ENCODE data around the gene CGRRF1. TPM values are rescaled to one million over a fixed set of nuclear protein-coding genes. Genes with fewer than 3 reads are reported as not detected.
A peak's percentile ranks its signal among the peaks of the same experiment; 100 is the strongest.

The CGRRF1 gene, protein sequence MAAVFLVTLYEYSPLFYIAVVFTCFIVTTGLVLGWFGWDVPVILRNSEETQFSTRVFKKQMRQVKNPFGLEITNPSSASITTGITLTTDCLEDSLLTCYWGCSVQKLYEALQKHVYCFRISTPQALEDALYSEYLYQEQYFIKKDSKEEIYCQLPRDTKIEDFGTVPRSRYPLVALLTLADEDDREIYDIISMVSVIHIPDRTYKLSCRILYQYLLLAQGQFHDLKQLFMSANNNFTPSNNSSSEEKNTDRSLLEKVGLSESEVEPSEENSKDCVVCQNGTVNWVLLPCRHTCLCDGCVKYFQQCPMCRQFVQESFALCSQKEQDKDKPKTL
- 19.1 and 23.5 TPM in 2 replicates for total RNA-seq (2021)
- long read RNA-seq, transcript CGRRF1-201 (6 exons, 2,057 nt) = major isoform, 99 of 130 reads
- long read RNA-seq, partial matches to known transcripts = 8 of 130 reads
- long read RNA-seq, other reads (novel, unspliced or antisense) = 19 of 130 reads

DNA sequence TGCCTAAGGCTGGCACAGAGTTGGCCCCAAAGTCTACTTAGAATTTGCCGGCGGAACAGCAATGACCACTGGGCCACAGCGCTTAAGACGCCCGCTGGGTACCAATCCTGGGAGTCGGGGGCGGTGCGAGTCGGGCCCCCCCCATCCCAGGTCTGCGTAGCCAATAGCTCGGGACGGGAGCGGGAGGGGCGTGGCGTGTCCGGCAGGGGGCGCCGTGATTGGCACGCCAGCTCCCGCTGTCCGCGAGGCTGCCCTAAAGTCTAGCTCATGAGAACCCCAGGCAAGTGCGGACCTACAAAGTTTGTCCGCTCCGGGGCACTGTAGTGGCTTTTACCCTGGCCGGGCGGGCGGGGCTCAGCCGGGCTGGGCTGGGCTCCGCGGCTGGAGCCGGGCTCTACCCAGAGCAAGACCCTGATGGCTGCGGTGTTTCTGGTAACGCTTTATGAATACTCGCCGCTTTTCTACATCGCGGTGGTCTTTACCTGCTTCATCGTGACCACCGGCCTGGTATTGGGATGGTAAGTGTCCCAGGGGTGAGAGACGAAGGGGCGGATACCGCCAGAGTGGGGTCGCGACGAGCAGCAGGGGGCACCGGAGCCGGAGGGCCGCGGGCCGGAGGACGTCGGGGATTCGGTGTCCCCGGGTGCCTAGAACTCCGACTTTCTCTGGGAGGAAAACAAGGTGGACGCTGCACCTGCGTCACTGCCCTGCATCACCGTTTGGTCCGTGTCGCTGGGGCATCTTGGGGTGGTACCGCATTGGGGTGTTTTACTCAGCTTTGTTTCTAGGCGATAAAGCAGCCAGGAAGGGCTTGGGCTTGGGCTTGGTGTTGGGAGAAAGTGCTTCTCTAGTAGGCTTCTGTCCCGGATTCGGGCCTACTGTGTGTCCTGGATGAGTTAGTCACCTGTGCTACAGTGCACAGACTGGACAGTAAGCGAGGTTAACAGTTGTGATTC, at the start of gene CGRRF1:
TSS of gene CGRRF1 (plus strand) at position 361 of the 956 bp plus-strand sequence. CDS start at position 415, 54 bp downstream.
- Histone ChIP-seq H4K5ac (ENCODE audit: insufficient read length, low read depth, low read length) (no peak within 1 kb of the TSS), H3K9me3 (ENCODE audit: control insufficient read depth, low read depth, low read length) (no peaks in the 10 kb centered on the region), H3K23ac (ENCODE audit: insufficient read length, low read depth, low read length) (no peak within 1 kb of the TSS), H3K27ac (ENCODE audit: insufficient read length, low read depth, low read length) (no peak within 1 kb of the TSS), H4K91ac (ENCODE audit: insufficient read length, low read depth, low read length) (no peak within 1 kb of the TSS), H2BK12ac (ENCODE audit: insufficient read length, low read depth, low read length) (no peak within 1 kb of the TSS), H2BK20ac (ENCODE audit: low read depth, low read length, poor library complexity, severe bottlenecking) (no peak within 1 kb of the TSS), H2BK5ac (ENCODE audit: insufficient read length, low read length) (no peak within 1 kb of the TSS), H3K4me1 (ENCODE audit: insufficient read depth, low read length) (no peaks in the 10 kb centered on the region), H2BK15ac (ENCODE audit: low read depth, low read length) (no peak within 1 kb of the TSS), H2BK120ac (ENCODE audit: low read depth, low read length, poor library complexity, severe bottlenecking) (no peak within 1 kb of the TSS), H4K8ac (replicated peaks; ENCODE audit: insufficient read length, low read depth, low read length) (no peak within 1 kb of the TSS), H4K20me1 (ENCODE audit: control insufficient read depth, insufficient read depth, insufficient read length) (no peaks in the 10 kb centered on the region), H3K23me2 (ENCODE audit: insufficient read length, low read depth, low read length, poor library complexity, severe bottlenecking) (peaks cover 6% of the 10 kb centered on the region), H3K9ac (ENCODE audit: extremely low read depth, insufficient read length, low read length) (peak within 1 kb of the TSS; percentile 74), H3K4ac (ENCODE audit: low read depth, low read length) (no peak within 1 kb of the TSS), H3K79me2 (ENCODE audit: insufficient read depth, low read length) (peaks cover 17% of the 10 kb centered on the region; the same call in 1 of the 2 replicates), H3K79me1 (ENCODE audit: insufficient read depth, low read depth, low read length, poor library complexity, severe bottlenecking) (peaks cover 5% of the 10 kb centered on the region), H3K14ac (ENCODE audit: insufficient read depth, low read length) (peak within 1 kb of the TSS; percentile 83; the same call in 1 of the 2 replicates), H3K18ac (ENCODE audit: insufficient read length, low read depth, low read length) (peak within 1 kb of the TSS; percentile 52), H3T11ph (ENCODE audit: low read length) (no peak within 1 kb of the TSS), H3K4me2 (ENCODE audit: insufficient read depth, insufficient read length, low read length) (peak within 1 kb of the TSS; percentile 82), H2AFZ (ENCODE audit: low read length) (peak within 1 kb of the TSS; percentile 98), H2AK5ac (ENCODE audit: insufficient read length, low read length) (no peak within 1 kb of the TSS), H3K27me3 (ENCODE audit: insufficient read depth, low read length) (no peaks in the 10 kb centered on the region), H3K56ac (ENCODE audit: insufficient read length, low read depth, low read length) (no peak within 1 kb of the TSS)
- H3K36me3 Mint-ChIP-seq (ENCODE audit: insufficient read depth in 1 of 3, low read depth in 3 of 3) = peaks cover 9 to 12% (median 10%) of the 10 kb centered on the region in 3 experiments
- H3K4me3 Mint-ChIP-seq = peak within 1 kb of the TSS; percentile 97 to 99
- peaks cover 17 to 23% of the 10 kb centered on the region in 2 experiments for H3K4me1 Mint-ChIP-seq
- no peaks in the 10 kb centered on the region; a peak in 1 of 5 replicates for H3K9me3 Mint-ChIP-seq
- WGBS (ENCODE audit: extremely low coverage, insufficient read length, low lambda C conversion rate) = no CpG with 5 or more reads among the region's 66 CpGs
- peak; percentile 99 for DNase-seq
- H3K27me3 Mint-ChIP-seq (ENCODE audit: low read depth) = peaks cover 1% of the 10 kb centered on the region; the same call in 1 of the 2 replicates
- TF ChIP-seq, protein P1, sequence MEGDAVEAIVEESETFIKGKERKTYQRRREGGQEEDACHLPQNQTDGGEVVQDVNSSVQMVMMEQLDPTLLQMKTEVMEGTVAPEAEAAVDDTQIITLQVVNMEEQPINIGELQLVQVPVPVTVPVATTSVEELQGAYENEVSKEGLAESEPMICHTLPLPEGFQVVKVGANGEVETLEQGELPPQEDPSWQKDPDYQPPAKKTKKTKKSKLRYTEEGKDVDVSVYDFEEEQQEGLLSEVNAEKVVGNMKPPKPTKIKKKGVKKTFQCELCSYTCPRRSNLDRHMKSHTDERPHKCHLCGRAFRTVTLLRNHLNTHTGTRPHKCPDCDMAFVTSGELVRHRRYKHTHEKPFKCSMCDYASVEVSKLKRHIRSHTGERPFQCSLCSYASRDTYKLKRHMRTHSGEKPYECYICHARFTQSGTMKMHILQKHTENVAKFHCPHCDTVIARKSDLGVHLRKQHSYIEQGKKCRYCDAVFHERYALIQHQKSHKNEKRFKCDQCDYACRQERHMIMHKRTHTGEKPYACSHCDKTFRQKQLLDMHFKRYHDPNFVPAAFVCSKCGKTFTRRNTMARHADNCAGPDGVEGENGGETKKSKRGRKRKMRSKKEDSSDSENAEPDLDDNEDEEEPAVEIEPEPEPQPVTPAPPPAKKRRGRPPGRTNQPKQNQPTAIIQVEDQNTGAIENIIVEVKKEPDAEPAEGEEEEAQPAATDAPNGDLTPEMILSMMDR (conservative IDR thresholded peaks at IDR 0.05) = peak; percentile 61
- H3K27ac Mint-ChIP-seq = peak within 1 kb of the TSS; percentile 69 to 98 (median 97)

All from H9 (cell line).